PFSK-1 (cell line): ENCODE results near the gene COMP.

Experiments used
- FOXP2 ChIP-seq: optimal IDR thresholded peaks from 2 replicates; pipeline ENCODE3; 2011; ENCODE audit warnings: borderline replicate concordance, control low read depth, inconsistent platforms; ENCODE audit not compliant: insufficient read depth; ENCODE audit errors: extremely low read length, extremely low read depth
- POLR2AphosphoS5 ChIP-seq: IDR thresholded peaks from 2 replicates; pipeline ENCODE4 v1.6.1; 2012; ENCODE audit warnings: low read depth, mild to moderate bottlenecking, control low read depth, low read length, moderate library complexity
- SIN3A ChIP-seq: IDR thresholded peaks from 2 replicates; pipeline ENCODE4 v1.6.1; 2012; ENCODE audit warnings: mild to moderate bottlenecking, low read length, moderate library complexity, borderline replicate concordance; ENCODE audit not compliant: insufficient read depth
- TAF1 ChIP-seq: IDR thresholded peaks from 2 replicates; pipeline ENCODE4 v1.6.1; 2012; ENCODE audit warnings: low read length, control low read depth, borderline replicate concordance; ENCODE audit not compliant: insufficient read depth
- TF ChIP-seq, protein P1 (sequence below), 2 experiments: IDR thresholded peaks; 2 replicates each; pipeline versions ENCODE4 v1.6.1 to v1.8.0; 2011 to 2012; ENCODE audit warnings: low read depth in 2 of 2, low read length in 2 of 2, control low read depth in 1 of 2, inconsistent platforms in 1 of 2, mild to moderate bottlenecking in 1 of 2, moderate library complexity in 1 of 2; ENCODE audit not compliant: insufficient read depth in 1 of 2

The COMP gene

DNA sequence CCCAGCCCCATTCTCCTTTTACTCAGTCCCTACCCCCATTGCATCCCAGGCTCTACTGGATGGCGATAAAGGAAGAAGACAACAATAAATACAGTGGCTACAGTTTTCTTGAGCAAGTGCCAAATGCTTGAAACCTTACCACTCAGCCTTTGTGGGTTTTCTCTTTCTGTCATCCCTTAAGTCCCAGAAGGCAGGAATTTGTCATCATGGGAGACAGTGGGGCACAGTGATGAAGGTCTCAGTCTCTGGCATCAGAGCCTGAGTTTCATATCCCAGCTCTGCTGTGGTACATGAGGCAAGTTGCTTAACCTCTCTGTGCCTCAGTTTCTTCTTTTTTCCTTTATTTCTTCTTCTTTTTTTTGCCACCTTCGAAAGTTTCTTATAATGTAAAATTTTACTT is 5.1 kb upstream of the COMP start:
- TF ChIP-seq FOXP2 (no peak), TAF1 (no peak), SIN3A (no peak), POLR2AphosphoS5 (no peak)
- TF ChIP-seq, protein P1, sequence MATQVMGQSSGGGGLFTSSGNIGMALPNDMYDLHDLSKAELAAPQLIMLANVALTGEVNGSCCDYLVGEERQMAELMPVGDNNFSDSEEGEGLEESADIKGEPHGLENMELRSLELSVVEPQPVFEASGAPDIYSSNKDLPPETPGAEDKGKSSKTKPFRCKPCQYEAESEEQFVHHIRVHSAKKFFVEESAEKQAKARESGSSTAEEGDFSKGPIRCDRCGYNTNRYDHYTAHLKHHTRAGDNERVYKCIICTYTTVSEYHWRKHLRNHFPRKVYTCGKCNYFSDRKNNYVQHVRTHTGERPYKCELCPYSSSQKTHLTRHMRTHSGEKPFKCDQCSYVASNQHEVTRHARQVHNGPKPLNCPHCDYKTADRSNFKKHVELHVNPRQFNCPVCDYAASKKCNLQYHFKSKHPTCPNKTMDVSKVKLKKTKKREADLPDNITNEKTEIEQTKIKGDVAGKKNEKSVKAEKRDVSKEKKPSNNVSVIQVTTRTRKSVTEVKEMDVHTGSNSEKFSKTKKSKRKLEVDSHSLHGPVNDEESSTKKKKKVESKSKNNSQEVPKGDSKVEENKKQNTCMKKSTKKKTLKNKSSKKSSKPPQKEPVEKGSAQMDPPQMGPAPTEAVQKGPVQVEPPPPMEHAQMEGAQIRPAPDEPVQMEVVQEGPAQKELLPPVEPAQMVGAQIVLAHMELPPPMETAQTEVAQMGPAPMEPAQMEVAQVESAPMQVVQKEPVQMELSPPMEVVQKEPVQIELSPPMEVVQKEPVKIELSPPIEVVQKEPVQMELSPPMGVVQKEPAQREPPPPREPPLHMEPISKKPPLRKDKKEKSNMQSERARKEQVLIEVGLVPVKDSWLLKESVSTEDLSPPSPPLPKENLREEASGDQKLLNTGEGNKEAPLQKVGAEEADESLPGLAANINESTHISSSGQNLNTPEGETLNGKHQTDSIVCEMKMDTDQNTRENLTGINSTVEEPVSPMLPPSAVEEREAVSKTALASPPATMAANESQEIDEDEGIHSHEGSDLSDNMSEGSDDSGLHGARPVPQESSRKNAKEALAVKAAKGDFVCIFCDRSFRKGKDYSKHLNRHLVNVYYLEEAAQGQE (IDR thresholded peaks at IDR 0.05; ENCODE audit: insufficient read depth in 1 of 2, low read depth in 2 of 2, low read length in 2 of 2): no peak

DNA sequence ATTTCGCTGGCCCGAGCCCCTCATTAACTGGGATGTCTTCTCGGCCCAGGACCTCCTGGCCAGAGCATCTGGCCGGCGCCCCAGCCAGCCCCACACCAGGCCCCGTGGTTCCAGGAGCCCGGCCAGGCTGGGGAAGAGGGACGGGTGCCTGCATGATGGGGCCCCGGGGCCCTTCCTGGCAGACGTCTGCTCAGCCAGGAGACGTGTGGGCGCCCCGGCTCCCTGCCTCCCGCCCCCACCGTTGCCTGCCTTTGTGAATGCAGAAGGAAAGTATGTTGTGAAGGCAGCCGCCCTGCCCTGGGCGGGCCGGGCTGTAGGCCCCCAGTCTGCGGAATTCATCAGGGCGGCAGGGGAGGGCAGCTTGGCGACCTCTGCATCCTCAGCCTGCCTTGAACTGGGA is 4.4 kb upstream of the COMP start:
- TF ChIP-seq POLR2AphosphoS5 (no peak), FOXP2 (no peak), SIN3A (no peak), TAF1 (no peak)
- TF ChIP-seq, protein P1 (IDR thresholded peaks at IDR 0.05; ENCODE audit: insufficient read depth in 1 of 2, low read depth in 2 of 2, low read length in 2 of 2): no peak

DNA sequence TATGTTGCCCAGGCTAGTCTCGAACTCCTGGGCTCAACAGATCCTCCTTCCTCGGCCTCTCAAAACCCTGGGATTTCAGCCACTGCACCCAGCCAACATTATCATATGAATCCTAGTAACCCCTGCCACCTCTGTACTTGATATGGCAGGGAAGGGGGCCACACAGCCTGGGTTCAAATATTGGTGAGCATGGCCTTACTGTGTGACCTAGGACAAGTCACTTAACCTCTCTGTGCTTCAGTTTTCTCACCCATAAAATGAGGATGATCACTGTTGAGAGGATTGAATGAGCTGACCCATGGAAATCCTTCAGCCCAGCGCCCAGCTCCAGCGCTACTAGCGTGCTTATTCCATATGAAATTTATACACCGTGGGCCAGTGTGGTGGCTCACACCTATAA is 3.6 kb upstream of the COMP start:
- TF ChIP-seq, protein P1 (IDR thresholded peaks at IDR 0.05; ENCODE audit: insufficient read depth in 1 of 2, low read depth in 2 of 2, low read length in 2 of 2): no peak
- TF ChIP-seq POLR2AphosphoS5: no peak
- no peak for TF ChIP-seq FOXP2
- no peak for TF ChIP-seq SIN3A
- no peak for TF ChIP-seq TAF1

DNA sequence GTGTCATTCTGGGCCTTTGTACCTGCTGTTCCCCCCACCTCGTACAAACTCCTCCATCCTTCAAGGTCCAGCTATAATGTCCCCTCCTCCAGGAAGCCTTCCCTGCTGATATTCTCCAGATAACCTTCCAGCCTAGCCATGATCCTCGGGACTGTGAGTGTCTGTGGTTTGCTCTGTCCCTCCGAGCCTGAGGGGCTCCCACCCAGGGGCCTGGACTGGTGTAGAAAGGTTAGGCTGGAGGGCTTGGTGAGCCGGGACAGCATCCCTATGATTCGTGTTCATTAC is 2.9 kb upstream of the COMP start:
- TF ChIP-seq SIN3A: no peak
- no peak for TF ChIP-seq POLR2AphosphoS5
- no peak for TF ChIP-seq FOXP2
- TF ChIP-seq, protein P1 (IDR thresholded peaks at IDR 0.05; ENCODE audit: insufficient read depth in 1 of 2, low read depth in 2 of 2, low read length in 2 of 2): no peak
- no peak for TF ChIP-seq TAF1

DNA sequence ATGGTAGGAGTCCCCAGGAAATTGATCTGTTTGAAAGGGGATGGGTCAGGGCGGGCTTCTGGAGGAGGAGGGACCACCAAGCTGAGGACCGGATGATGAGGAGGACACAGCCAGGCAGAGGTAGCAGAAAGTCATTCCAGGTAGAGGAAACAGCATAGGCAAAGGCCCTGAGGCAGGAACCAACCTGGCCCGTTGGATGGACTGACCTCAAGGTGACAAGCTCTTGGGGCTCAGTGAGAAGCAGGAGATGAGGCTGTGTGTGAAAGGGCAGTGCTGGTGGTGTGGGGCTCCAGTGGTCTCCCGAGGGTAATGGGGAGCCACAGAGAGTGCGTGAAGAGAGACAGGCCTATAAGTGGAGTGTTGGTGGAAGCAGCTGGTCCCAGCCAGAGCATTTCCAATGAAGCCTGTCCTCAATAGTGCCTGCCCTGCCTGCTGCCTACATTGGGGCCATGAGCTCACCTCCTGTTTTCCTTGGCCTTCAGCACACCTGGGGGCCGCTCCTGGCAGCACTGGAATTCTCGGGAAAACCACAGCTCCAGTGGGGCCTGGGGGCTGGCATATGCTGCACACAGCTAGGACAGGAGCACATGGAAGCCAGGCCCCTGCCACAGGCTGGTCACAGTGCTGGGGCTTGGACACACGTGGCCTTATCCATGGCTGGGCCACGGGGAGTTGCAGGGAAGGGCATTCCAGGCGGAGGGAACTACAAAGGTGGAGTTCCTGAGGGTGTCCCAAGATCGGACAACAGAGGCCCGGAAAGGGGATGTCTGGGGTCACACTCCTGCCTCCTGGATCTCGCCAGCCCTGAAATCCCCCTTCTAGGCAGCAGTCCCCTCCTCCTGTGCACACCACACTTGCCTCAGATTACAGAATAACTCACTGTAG is 2.3 kb upstream of the COMP start:
- no peak for TF ChIP-seq POLR2AphosphoS5
- TF ChIP-seq TAF1: no peak
- no peak for TF ChIP-seq FOXP2
- TF ChIP-seq, protein P1 (IDR thresholded peaks at IDR 0.05; ENCODE audit: insufficient read depth in 1 of 2, low read depth in 2 of 2, low read length in 2 of 2): no peak
- no peak for TF ChIP-seq SIN3A
